IPS-11a (cell line): ENCODE measurements around the gene AMBRA1.

Experiments used
- H3K4me3 ChIP-seq: one replicate; pipeline ENCODE4 v1.5.1; 2013; ENCODE audit warnings: low read depth, low read length, control low read depth

Gene AMBRA1

GRCh38 chr11:46514370-46514769 is 79.5 kb downstream of the AMBRA1 start:
- H3K4me3 ChIP-seq, result no peak overlapping the region

GRCh38 chr11:46513934-46514342 is 79.9 kb downstream of the AMBRA1 start:
- no peak overlapping the region for H3K4me3 ChIP-seq

- H3K4me3 ChIP-seq, result no peak overlapping the region
Observed at GRCh38 chr11:46512261-46512881, 81.5 kb downstream of the AMBRA1 start.

GRCh38 chr11:46511342-46511741 is 82.5 kb downstream of the AMBRA1 start:
- no peak overlapping the region for H3K4me3 ChIP-seq

GRCh38 chr11:46508360-46508759 is 85.5 kb downstream of the AMBRA1 start:
- no peak overlapping the region for H3K4me3 ChIP-seq

- no peak overlapping the region for H3K4me3 ChIP-seq
Observed at GRCh38 chr11:46506483-46506791, 87.4 kb downstream of the AMBRA1 start.

GRCh38 chr11:46505741-46506482 is 87.9 kb downstream of the AMBRA1 start:
- H3K4me3 ChIP-seq, result no peak overlapping the region

GRCh38 chr11:46504817-46505613 is 88.8 kb downstream of the AMBRA1 start:
- no peak overlapping the region for H3K4me3 ChIP-seq

GRCh38 chr11:46499821-46500220 is 94.0 kb downstream of the AMBRA1 start:
- H3K4me3 ChIP-seq, result no peak overlapping the region

- no peak overlapping the region for H3K4me3 ChIP-seq
Observed at GRCh38 chr11:46498968-46499367, 94.9 kb downstream of the AMBRA1 start.

GRCh38 chr11:46498179-46498578 is 95.6 kb downstream of the AMBRA1 start:
- no peak overlapping the region for H3K4me3 ChIP-seq

GRCh38 chr11:46497498-46497897 is 96.3 kb downstream of the AMBRA1 start:
- H3K4me3 ChIP-seq, result no peak overlapping the region

GRCh38 chr11:46493791-46494190 is 100.0 kb downstream of the AMBRA1 start:
- H3K4me3 ChIP-seq, result no peak overlapping the region

GRCh38 chr11:46492532-46492931 is 101.3 kb downstream of the AMBRA1 start:
- H3K4me3 ChIP-seq, result no peak overlapping the region

- no peak overlapping the region for H3K4me3 ChIP-seq
Observed at GRCh38 chr11:46491661-46492330, 102.0 kb downstream of the AMBRA1 start.

GRCh38 chr11:46490666-46491065 is 103.2 kb downstream of the AMBRA1 start:
- H3K4me3 ChIP-seq, result no peak overlapping the region

GRCh38 chr11:46489656-46490560 is 103.9 kb downstream of the AMBRA1 start:
- no peak overlapping the region for H3K4me3 ChIP-seq

- H3K4me3 ChIP-seq, result no peak overlapping the region
Observed at GRCh38 chr11:46485856-46486443, 107.9 kb downstream of the AMBRA1 start.

- no peak overlapping the region for H3K4me3 ChIP-seq
Observed at GRCh38 chr11:46484101-46484500, 109.7 kb downstream of the AMBRA1 start.

- H3K4me3 ChIP-seq, result no peak overlapping the region
Observed at GRCh38 chr11:46480909-46481308, 112.9 kb downstream of the AMBRA1 start.
